Measurements from ENCODE around the gene H1-8. TPM values are rescaled to one million over a fixed set of nuclear protein-coding genes. Genes with fewer than 3 reads are reported as not detected.

Gene H1-8
- total RNA-seq, 6 experiments from 2014 or later: not detected

GRCh38 chr3:129575233-129575996 lies 32.4 kb downstream of the H1-8 start:
- H3K4me3 Mint-ChIP-seq: no peak overlapping the region
- TF ChIP-seq, protein P1, sequence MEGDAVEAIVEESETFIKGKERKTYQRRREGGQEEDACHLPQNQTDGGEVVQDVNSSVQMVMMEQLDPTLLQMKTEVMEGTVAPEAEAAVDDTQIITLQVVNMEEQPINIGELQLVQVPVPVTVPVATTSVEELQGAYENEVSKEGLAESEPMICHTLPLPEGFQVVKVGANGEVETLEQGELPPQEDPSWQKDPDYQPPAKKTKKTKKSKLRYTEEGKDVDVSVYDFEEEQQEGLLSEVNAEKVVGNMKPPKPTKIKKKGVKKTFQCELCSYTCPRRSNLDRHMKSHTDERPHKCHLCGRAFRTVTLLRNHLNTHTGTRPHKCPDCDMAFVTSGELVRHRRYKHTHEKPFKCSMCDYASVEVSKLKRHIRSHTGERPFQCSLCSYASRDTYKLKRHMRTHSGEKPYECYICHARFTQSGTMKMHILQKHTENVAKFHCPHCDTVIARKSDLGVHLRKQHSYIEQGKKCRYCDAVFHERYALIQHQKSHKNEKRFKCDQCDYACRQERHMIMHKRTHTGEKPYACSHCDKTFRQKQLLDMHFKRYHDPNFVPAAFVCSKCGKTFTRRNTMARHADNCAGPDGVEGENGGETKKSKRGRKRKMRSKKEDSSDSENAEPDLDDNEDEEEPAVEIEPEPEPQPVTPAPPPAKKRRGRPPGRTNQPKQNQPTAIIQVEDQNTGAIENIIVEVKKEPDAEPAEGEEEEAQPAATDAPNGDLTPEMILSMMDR (IDR thresholded peaks at IDR 0.05): peak; percentile 17; the same call in 1 of the 2 replicates
- H3K27ac Mint-ChIP-seq: no peak overlapping the region
- no peak for DNase-seq
- H3K27me3 Mint-ChIP-seq (ENCODE audit: insufficient read depth): peaks cover 2% of the 10 kb centered on the region
- no peaks in the 10 kb centered on the region for H3K36me3 Mint-ChIP-seq (ENCODE audit: low read depth)
- no peaks in the 10 kb centered on the region for H3K4me1 Mint-ChIP-seq (ENCODE audit: low read depth)
- no peaks in the 10 kb centered on the region for H3K9me3 Mint-ChIP-seq

DNA sequence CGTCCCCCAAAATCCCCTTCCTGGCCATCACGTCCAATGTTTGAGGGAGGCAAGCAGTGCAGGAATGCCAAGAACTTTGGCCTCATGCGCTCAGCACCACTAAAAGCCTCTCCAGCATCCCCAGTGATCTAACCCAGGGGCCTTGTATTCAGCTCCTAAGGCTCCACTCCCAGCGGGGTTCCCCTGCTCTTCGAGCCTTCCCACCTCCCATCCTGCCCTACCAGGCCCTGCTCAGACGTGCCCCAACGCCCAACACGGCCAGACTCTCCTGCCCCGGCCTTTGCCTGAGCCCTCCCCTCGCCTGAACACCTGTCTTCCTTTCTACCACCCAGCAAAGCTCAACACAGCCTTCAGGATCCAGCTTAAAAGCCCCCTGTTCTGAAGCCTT lies 33.0 kb downstream of the H1-8 start:
- Mint-ChIP-seq H3K4me1 (ENCODE audit: low read depth) (no peaks in the 10 kb centered on the region), H3K4me3 (no peak overlapping the region), H3K27ac (no peak overlapping the region), H3K27me3 (ENCODE audit: insufficient read depth) (peaks cover 2% of the 10 kb centered on the region), H3K9me3 (no peaks in the 10 kb centered on the region), H3K36me3 (ENCODE audit: low read depth) (no peaks in the 10 kb centered on the region)
- TF ChIP-seq, protein P1 (IDR thresholded peaks at IDR 0.05): no peak
- DNase-seq: no peak

- H3K27me3 Mint-ChIP-seq (ENCODE audit: insufficient read depth): peaks cover 2% of the 10 kb centered on the region
- TF ChIP-seq, protein P1 (IDR thresholded peaks at IDR 0.05): no peak
- H3K9me3 Mint-ChIP-seq: no peaks in the 10 kb centered on the region
- no peaks in the 10 kb centered on the region for H3K36me3 Mint-ChIP-seq (ENCODE audit: low read depth)
- H3K4me1 Mint-ChIP-seq (ENCODE audit: low read depth): no peaks in the 10 kb centered on the region
- DNase-seq: no peak
- no peak overlapping the region for H3K4me3 Mint-ChIP-seq
- no peak overlapping the region for H3K27ac Mint-ChIP-seq
These were observed 33.8 kb downstream of the H1-8 start for GRCh38 chr3:129576514-129577352.

DNA sequence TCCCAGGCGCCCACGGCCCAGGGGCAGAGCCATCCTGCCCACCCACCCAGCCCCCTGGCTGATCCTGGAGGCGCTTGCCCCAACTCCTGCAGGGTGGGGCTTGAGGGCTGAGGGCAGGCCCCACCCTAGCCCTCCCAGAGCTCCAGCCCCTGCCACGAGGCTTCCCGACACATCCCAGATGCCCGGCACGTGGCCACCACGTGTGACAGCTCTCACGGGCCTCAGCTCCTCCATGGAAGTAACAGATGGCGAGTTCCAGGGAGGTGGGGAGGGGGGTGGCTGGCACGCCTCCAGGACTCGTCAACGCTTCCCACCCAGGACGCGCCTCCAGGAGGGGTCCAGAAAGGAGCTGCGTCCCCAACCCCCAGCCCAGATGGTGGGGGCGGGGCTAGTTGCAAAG lies 34.4 kb downstream of the H1-8 start:
- no peak for DNase-seq
- H3K27ac Mint-ChIP-seq: no peak overlapping the region
- H3K27me3 Mint-ChIP-seq (ENCODE audit: insufficient read depth): peaks cover 2% of the 10 kb centered on the region

DNA sequence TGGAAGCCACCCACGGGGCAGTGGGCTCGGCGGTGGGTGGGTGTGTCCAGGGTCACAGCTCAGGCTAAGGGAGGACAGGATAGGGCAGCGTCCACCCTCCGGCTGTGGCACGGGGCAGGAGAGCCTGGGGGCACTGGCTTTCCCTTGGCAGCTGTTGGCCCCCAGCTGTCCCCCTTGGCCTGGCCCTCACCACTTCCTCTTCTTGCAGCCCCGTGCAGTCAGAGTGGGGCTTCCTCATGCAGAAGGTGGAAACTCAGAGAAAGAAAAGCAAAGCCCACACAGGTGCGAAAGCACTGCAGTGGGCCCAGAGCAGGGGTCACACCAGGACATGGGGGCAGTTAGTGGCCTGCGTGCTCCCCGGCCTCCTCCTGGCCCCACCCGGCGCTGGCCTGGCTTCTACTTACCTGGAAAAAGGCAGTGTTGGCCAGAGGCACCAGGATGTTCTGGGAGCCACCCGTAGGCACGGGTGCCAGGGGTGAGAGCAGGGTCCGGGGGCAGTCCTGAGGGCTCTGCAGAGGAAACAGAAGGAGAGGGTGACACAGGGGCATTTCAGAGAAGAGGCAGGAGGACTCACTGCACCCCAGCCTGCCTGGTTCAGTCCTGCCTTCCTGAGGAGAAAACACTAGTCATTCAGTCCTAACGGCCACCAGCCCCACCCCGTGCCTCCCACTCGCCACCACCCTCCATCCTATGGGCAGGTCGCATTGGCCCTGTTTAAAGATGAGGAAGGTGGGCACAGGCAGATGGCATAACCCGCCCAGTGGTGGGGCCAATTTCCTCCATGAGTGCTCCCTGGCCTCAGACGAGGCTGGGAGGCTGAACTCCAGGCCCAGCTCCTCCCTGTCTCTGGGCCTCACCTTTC lies 35.2 kb downstream of the H1-8 start:
- Mint-ChIP-seq H3K36me3 (ENCODE audit: low read depth) (no peaks in the 10 kb centered on the region), H3K4me3 (no peak overlapping the region), H3K27me3 (ENCODE audit: insufficient read depth) (peaks cover 2% of the 10 kb centered on the region), H3K4me1 (ENCODE audit: low read depth) (no peaks in the 10 kb centered on the region), H3K27ac (no peak overlapping the region), H3K9me3 (no peaks in the 10 kb centered on the region)
- no peak for DNase-seq
- TF ChIP-seq, protein P1 (IDR thresholded peaks at IDR 0.05): no peak

More for the DNA sequence above, 34.4 kb downstream of the H1-8 start:
- Mint-ChIP-seq H3K36me3 (ENCODE audit: low read depth) (no peaks in the 10 kb centered on the region), H3K4me3 (no peak overlapping the region), H3K4me1 (ENCODE audit: low read depth) (no peaks in the 10 kb centered on the region), H3K9me3 (no peaks in the 10 kb centered on the region)
- TF ChIP-seq, protein P1 (IDR thresholded peaks at IDR 0.05): no peak
